OCI-LY1 (cell line): ENCODE data around the gene CRIM1.

ENCODE experiments used
- H2AFZ ChIP-seq: fragments of 200-600 bp; sonication (generic), shearing (Covaris generic); 2 replicates; pipeline ENCODE4 v1.6.0; 2014; ENCODE audit warnings: antibody characterized with exemption, mild to moderate bottlenecking, low read length
- H3F3A ChIP-seq: fragments of 200-600 bp; sonication (generic), shearing (Covaris generic); 2 replicates; pipeline ENCODE4 v1.6.0; 2014; ENCODE audit warnings: mild to moderate bottlenecking, antibody characterized with exemption, low read length, moderate library complexity; ENCODE audit not compliant: insufficient read depth
- H3K27ac ChIP-seq: fragments of 200-600 bp; sonication (generic); 2 replicates; pipeline ENCODE4 v1.5.1; 2014; ENCODE audit warnings: low read length, mixed run types, mild to moderate bottlenecking, low read depth; ENCODE audit not compliant: poor library complexity, severe bottlenecking
- H3K27me3 ChIP-seq: fragments of 200-600 bp; sonication (generic); 2 replicates; pipeline ENCODE4 v1.6.0; 2014; ENCODE audit warnings: antibody characterized with exemption, mild to moderate bottlenecking, low read length, moderate library complexity; ENCODE audit not compliant: insufficient read depth
- H3K36me3 ChIP-seq: fragments of 200-600 bp; sonication (generic); 2 replicates; pipeline ENCODE4 v1.6.1; 2014; ENCODE audit warnings: mild to moderate bottlenecking, antibody characterized with exemption, low read length, moderate library complexity, mixed read lengths; ENCODE audit not compliant: insufficient read depth
- H3K4me1 ChIP-seq: fragments of 200-600 bp; sonication (generic); 2 replicates; pipeline ENCODE4 v1.5.1; 2014; ENCODE audit warnings: mild to moderate bottlenecking, low read length, moderate library complexity; ENCODE audit not compliant: insufficient read depth, severe bottlenecking
- H3K4me2 ChIP-seq: fragments of 200-600 bp; sonication (generic), shearing (Covaris generic); 2 replicates; pipeline ENCODE4 v1.6.1; 2014; ENCODE audit warnings: low read length
- H3K4me3 ChIP-seq: fragments of 200-600 bp; sonication (generic); 2 replicates; pipeline ENCODE4 v1.5.1; 2014; ENCODE audit warnings: low read length, low read depth, mild to moderate bottlenecking, mixed read lengths; ENCODE audit not compliant: poor library complexity, severe bottlenecking
- H3K79me2 ChIP-seq: fragments of 200-600 bp; shearing (Covaris generic); 2 replicates; pipeline ENCODE4 v1.6.1; 2016; ENCODE audit warnings: mixed run types, low read length, mixed read lengths; ENCODE audit not compliant: insufficient read depth
- H3K9ac ChIP-seq: fragments of 200-600 bp; sonication (generic), shearing (Covaris generic); 2 replicates; pipeline ENCODE4 v1.6.1; 2014; ENCODE audit warnings: mild to moderate bottlenecking, low read length, mixed read lengths
- H3K9me2 ChIP-seq: fragments of 200-600 bp; sonication (generic), shearing (Covaris generic); 2 replicates; pipeline ENCODE4 v1.6.1; 2014; ENCODE audit warnings: low read depth, mild to moderate bottlenecking, low read length, mixed read lengths
- H3K9me3 ChIP-seq: fragments of 200-600 bp; shearing (Covaris generic); 2 replicates; pipeline ENCODE4 v1.6.1; 2014; ENCODE audit warnings: low read length, mixed read lengths
- H4K20me1 ChIP-seq: fragments of 200-600 bp; sonication (generic), shearing (Covaris generic); 2 replicates; pipeline ENCODE4 v1.6.0; 2016; ENCODE audit warnings: mild to moderate bottlenecking, low read length; ENCODE audit not compliant: insufficient read depth
- EZH2 ChIP-seq: fragments of 200-600 bp; sonication (generic), shearing (Covaris generic); IDR thresholded peaks from 2 replicates; pipeline ENCODE4 v1.8.0; 2017; ENCODE audit warnings: borderline replicate concordance, mixed run types, mild to moderate bottlenecking, antibody characterized with exemption, low read length, moderate library complexity, mixed read lengths
- TF ChIP-seq, protein P1 (sequence below): fragments of 200-600 bp; sonication (generic), shearing (Covaris generic); IDR thresholded peaks from 2 replicates; pipeline ENCODE4 v1.5.1; 2017; ENCODE audit warnings: mild to moderate bottlenecking, antibody characterized with exemption, low read length, moderate library complexity, mixed read lengths

The CRIM1 gene

DNA sequence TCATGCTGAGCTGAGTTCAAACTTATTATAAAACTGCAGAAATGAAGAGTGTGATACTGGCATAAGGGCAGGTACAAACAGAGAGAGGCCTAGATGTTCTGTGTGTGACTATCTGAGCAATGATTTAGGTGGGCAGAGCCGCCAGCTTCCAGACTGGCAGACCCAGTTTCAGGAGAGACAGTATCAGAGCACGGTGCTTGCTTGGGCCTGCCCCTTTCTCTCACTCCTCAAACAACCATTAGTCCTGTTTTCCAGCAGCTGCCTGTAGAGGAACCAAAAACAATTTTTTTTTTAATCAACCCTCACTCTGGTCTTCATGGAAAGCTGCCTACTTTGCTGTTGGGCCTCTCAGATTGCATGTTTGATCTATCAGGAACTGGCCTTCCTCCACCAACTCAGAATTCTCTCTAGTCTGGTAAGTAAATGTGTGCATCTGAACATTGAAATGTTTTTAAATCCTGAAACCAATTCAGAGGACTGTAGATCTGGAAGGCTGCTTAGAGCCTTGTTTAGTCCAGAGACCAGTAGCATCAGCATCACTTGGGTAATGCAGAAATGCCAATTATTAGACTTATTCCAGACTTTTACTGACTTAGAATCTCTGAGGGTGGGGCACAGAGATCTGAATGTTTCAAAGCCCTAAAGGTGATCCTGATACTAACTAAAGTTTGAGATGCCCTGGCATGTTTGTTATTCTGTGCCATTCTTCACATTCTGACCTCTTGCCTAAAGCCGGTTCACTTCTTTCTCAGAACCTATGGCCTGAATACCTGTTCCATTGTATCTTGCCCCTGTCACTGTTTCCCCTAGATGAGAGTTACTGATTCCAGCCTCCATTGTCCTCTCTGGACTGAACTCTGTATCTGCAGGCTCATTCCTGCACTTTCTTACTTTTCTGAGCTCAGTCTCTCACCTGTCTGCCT, 24.8 kb upstream of the CRIM1 start:
- H3F3A ChIP-seq, result no peaks in the 10 kb centered on the region
- no peak for TF ChIP-seq EZH2
- TF ChIP-seq, protein P1, sequence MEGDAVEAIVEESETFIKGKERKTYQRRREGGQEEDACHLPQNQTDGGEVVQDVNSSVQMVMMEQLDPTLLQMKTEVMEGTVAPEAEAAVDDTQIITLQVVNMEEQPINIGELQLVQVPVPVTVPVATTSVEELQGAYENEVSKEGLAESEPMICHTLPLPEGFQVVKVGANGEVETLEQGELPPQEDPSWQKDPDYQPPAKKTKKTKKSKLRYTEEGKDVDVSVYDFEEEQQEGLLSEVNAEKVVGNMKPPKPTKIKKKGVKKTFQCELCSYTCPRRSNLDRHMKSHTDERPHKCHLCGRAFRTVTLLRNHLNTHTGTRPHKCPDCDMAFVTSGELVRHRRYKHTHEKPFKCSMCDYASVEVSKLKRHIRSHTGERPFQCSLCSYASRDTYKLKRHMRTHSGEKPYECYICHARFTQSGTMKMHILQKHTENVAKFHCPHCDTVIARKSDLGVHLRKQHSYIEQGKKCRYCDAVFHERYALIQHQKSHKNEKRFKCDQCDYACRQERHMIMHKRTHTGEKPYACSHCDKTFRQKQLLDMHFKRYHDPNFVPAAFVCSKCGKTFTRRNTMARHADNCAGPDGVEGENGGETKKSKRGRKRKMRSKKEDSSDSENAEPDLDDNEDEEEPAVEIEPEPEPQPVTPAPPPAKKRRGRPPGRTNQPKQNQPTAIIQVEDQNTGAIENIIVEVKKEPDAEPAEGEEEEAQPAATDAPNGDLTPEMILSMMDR, result no peak
- H4K20me1 ChIP-seq, result no peaks in the 10 kb centered on the region
- no peak overlapping the region for H2AFZ ChIP-seq
- no peak overlapping the region for H3K4me3 ChIP-seq
- no peaks in the 10 kb centered on the region for H3K27me3 ChIP-seq
- no peak overlapping the region for H3K27ac ChIP-seq
- no peaks in the 10 kb centered on the region for H3K9me3 ChIP-seq
- no peaks in the 10 kb centered on the region for H3K9me2 ChIP-seq
- H3K4me1 ChIP-seq, result no peaks in the 10 kb centered on the region
- H3K79me2 ChIP-seq, result no peaks in the 10 kb centered on the region
- no peak overlapping the region for H3K9ac ChIP-seq
- no peak overlapping the region for H3K4me2 ChIP-seq
- no peaks in the 10 kb centered on the region for H3K36me3 ChIP-seq

DNA sequence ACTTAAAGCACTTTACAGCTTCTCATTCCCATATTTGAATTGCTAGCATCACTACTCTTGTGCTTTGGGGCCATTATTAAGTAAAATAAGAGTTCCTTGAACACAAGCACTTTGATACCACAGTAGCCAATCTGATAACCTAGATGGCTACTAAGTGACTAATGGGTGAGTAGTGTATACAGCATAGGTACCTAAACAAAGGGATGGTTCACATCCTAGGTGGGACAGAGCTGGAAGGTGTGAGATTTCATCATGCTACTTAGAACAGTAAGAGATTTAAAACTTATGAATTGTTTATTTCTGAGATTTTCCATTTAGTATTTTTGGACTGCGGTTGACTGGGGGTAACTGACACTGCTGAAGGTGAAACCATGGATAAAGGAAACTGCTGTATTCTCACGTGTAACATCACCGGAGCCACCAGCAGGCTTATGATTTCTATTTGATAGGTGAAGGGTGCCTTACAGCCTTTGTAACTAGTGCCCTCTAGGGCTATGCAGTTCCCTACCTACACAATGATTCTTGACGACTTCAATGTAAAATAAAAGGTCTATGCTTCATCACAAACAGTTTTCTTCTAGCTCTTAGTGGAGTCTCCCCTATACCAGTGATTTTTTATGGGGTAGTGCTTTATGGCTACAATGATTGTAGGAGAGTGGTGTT, 22.1 kb upstream of the CRIM1 start:
- Histone ChIP-seq H2AFZ (no peak overlapping the region), H3K4me2 (no peak overlapping the region)

DNA sequence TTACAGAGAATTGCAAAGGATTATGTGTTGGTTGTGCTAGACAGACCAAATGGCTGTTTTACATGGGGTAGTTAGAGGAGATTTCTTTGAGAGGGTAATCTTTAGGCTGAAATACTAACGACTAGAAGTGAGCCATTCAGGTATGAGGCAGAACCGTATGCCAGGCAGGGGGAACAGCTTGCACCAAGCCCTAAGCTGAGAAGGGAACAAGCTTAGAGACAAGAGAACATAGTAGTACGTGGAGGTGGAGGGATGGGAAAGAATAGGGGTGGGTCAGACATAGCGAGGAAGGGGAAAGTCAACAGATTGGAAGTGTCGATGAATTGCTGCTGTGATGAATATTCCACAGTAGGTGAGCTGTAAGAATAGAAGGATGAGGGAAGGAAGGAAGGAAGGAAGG, 20.0 kb upstream of the CRIM1 start:
- Histone ChIP-seq H3K4me2 (no peak overlapping the region), H3K9me3 (no peaks in the 10 kb centered on the region), H3K9me2 (no peaks in the 10 kb centered on the region), H3K27me3 (no peaks in the 10 kb centered on the region), H3K4me3 (no peak overlapping the region), H3K27ac (no peak overlapping the region), H3K36me3 (no peaks in the 10 kb centered on the region), H3K4me1 (no peaks in the 10 kb centered on the region), H3F3A (no peaks in the 10 kb centered on the region), H3K79me2 (no peaks in the 10 kb centered on the region), H4K20me1 (no peaks in the 10 kb centered on the region), H2AFZ (no peak overlapping the region), H3K9ac (no peak overlapping the region)
- no peak for TF ChIP-seq EZH2
- TF ChIP-seq, protein P1, result no peak

More for the DNA sequence above, 22.1 kb upstream of the CRIM1 start:
- Histone ChIP-seq H3K4me1 (no peaks in the 10 kb centered on the region), H3F3A (no peaks in the 10 kb centered on the region), H3K9me3 (no peaks in the 10 kb centered on the region), H4K20me1 (no peaks in the 10 kb centered on the region), H3K36me3 (no peaks in the 10 kb centered on the region), H3K9ac (no peak overlapping the region), H3K4me3 (no peak overlapping the region), H3K27ac (no peak overlapping the region), H3K9me2 (no peaks in the 10 kb centered on the region), H3K27me3 (no peaks in the 10 kb centered on the region), H3K79me2 (no peaks in the 10 kb centered on the region)
- TF ChIP-seq EZH2, result no peak
- TF ChIP-seq, protein P1, result no peak
